GM12878 (cell line): ENCODE results near the gene SH3YL1. TPM values are rescaled to one million over a fixed set of nuclear protein-coding genes. Genes with fewer than 3 reads are reported as not detected.

Source experiments
- ATF3 ChIP-seq: IDR thresholded peaks from 2 replicates; pipeline ENCODE4 v1.6.1; 2011; ENCODE audit warnings: low read depth, mild to moderate bottlenecking, low read length, moderate library complexity, borderline replicate concordance; ENCODE audit errors: extremely low read depth
- CHD2 ChIP-seq: IDR thresholded peaks from 2 replicates; pipeline ENCODE4 v1.6.1; 2011; ENCODE audit warnings: low read depth, low read length, improper control_type of control experiment, borderline replicate concordance
- CREB1 ChIP-seq: IDR thresholded peaks from 2 replicates; pipeline ENCODE4 v1.6.1; 2012; ENCODE audit warnings: low read depth, mild to moderate bottlenecking, inconsistent platforms
- CUX1 ChIP-seq: IDR thresholded peaks from 2 replicates; pipeline ENCODE4 v1.6.1; 2012; ENCODE audit warnings: improper control_type of control experiment, low read depth, low read length; ENCODE audit not compliant: insufficient replicate concordance
- HDAC6 ChIP-seq: fragments of 200-600 bp; sonication (generic); IDR thresholded peaks from one replicate; pipeline ENCODE4 v1.8.0; 2017; ENCODE audit warnings: antibody characterized with exemption; ENCODE audit not compliant: unreplicated experiment
- IKZF1 ChIP-seq: fragments of 450-650 bp; conservative IDR thresholded peaks from 2 replicates; pipeline ENCODE4 v1.6.1; 2017; ENCODE audit warnings: antibody characterized with exemption, mild to moderate bottlenecking
- NBN ChIP-seq: fragments of 450-650 bp; IDR thresholded peaks from 2 replicates; pipeline ENCODE4 v1.6.1; 2016
- NFYA ChIP-seq: IDR thresholded peaks from 2 replicates; pipeline ENCODE4 v1.6.1; 2011; ENCODE audit warnings: low read depth, mild to moderate bottlenecking, low read length, improper control_type of control experiment, borderline replicate concordance
- NRF1 ChIP-seq: conservative IDR thresholded peaks from 2 replicates; pipeline ENCODE4 v1.6.1; 2011; ENCODE audit warnings: mild to moderate bottlenecking, low read depth, low read length, improper control_type of control experiment
- PAX8 ChIP-seq: fragments of 450-650 bp; IDR thresholded peaks from 2 replicates; pipeline ENCODE4 v1.6.1; 2017; ENCODE audit warnings: mild to moderate bottlenecking, moderate library complexity
- RAD21 ChIP-seq: IDR thresholded peaks from 2 replicates; pipeline ENCODE4 v1.6.1; 2011; ENCODE audit warnings: mild to moderate bottlenecking, low read depth, low read length, moderate library complexity; ENCODE audit not compliant: insufficient read depth
- RB1 ChIP-seq: fragments of 450-650 bp; formaldehyde crosslinking; IDR thresholded peaks from 2 replicates; pipeline ENCODE4 v1.6.1; 2017; ENCODE audit warnings: mild to moderate bottlenecking, borderline replicate concordance
- SIX5 ChIP-seq: IDR thresholded peaks from 2 replicates; pipeline ENCODE4 v1.6.1; 2011; ENCODE audit warnings: mild to moderate bottlenecking, low read depth, low read length, moderate library complexity; ENCODE audit not compliant: severe bottlenecking
- SMAD5 ChIP-seq: IDR thresholded peaks from 2 replicates; pipeline ENCODE4 v1.6.1; 2016; ENCODE audit warnings: antibody characterized with exemption, low read depth
- SRF ChIP-seq, 2 experiments: IDR thresholded peaks; 2 replicates each; pipeline ENCODE4 v1.6.1; 2011; ENCODE audit warnings: low read depth in 2 of 2, low read length in 2 of 2, mild to moderate bottlenecking in 1 of 2, moderate library complexity in 1 of 2
- TBL1XR1 ChIP-seq: IDR thresholded peaks from 2 replicates; pipeline ENCODE4 v1.6.1; 2012; ENCODE audit warnings: low read depth, low read length, improper control_type of control experiment
- TCF7 ChIP-seq: IDR thresholded peaks from 2 replicates; pipeline ENCODE4 v1.6.1; 2014; ENCODE audit warnings: antibody characterized with exemption, borderline replicate concordance
- USF1 ChIP-seq: IDR thresholded peaks from 2 replicates; pipeline ENCODE4 v1.6.1; 2011; ENCODE audit warnings: borderline replicate concordance, low read depth, mild to moderate bottlenecking, moderate library complexity, mixed read lengths, low read length; ENCODE audit not compliant: insufficient read depth; ENCODE audit errors: extremely low read length
- ZBTB4 ChIP-seq: fragments of 450-650 bp; formaldehyde crosslinking; IDR thresholded peaks from 2 replicates; pipeline ENCODE4 v1.4.0; 2022; ENCODE audit warnings: mild to moderate bottlenecking, moderate library complexity
- ZNF217 ChIP-seq: fragments of 450-650 bp; IDR thresholded peaks from 2 replicates; pipeline ENCODE4 v1.6.1; 2017; ENCODE audit warnings: antibody characterized with exemption, mild to moderate bottlenecking
- polyA plus RNA-seq, 11 experiments: library from polyadenylated mRNA; depleted of rRNA in 4 of 11; unstranded in 6 of 11; stranded (reverse) in 5 of 11; fragments of >200 nt; fragmentation: Nextera tagmentation in 4 of 11; fragmentation: Illumina TruSeq in 1 of 11; extraction: Ambion mirVana in 4 of 11; extraction: Trizol in 1 of 11; gene quantifications; 1 replicate in 1 of 11; 2 replicates in 10 of 11; pipeline versions ENCODE4 v1.2.1 to v1.2.3, GENCODE V29; 2011 to 2016; ENCODE audit warnings: inconsistent platforms in 2 of 11, missing spikeins in 2 of 11, low read depth in 1 of 11
- total RNA-seq, 4 experiments: library from RNA; depleted of rRNA in 3 of 4; stranded (reverse); fragments of >200 nt in 3 of 4; fragmentation: Illumina TruSeq in 1 of 4; extraction: Trizol in 1 of 4; gene quantifications; 2 replicates each; pipeline versions ENCODE4 v1.2.1 to v1.2.3, GENCODE V29; 2013 to 2021

SH3YL1 gene
- total and polyA plus RNA-seq, 10 of the 15 experiments (the other 5 are each of a cell fraction or from before 2014, with no cell fraction given): 12.2 to 22.4 (median 17.2) TPM

GRCh38 chr2:264493-265468 lies 949 bp upstream of the SH3YL1 start, which contains the start of gene ACP1 (continued):
- no peak for TF ChIP-seq ZBTB4 (CRISPR knock-in tag)
- TF ChIP-seq NRF1: peak; percentile 99
- TF ChIP-seq NFYA: no peak
- TF ChIP-seq TBL1XR1: no peak
- TF ChIP-seq TCF7: no peak
- TF ChIP-seq CHD2: peak; percentile 56; the same call in 1 of the 2 replicates
- no peak for TF ChIP-seq SIX5
- no peak for TF ChIP-seq USF1
- TF ChIP-seq CUX1: no peak
- no peak for TF ChIP-seq PAX8
- TF ChIP-seq HDAC6: no peak
- peak; percentile 81 for TF ChIP-seq SMAD5
- peak; percentile 93; the same call in 1 of the 2 replicates for TF ChIP-seq RB1
- TF ChIP-seq CREB1: peak; percentile 69; the same call in 1 of the 2 replicates
- TF ChIP-seq SRF (IDR thresholded peaks at IDR 0.05; ENCODE audit: low read depth in 2 of 2, low read length in 2 of 2): no peak
- TF ChIP-seq ZNF217: no peak
- TF ChIP-seq ATF3: no peak
- TF ChIP-seq IKZF1: peak; percentile 100
- TF ChIP-seq NBN: peak; percentile 84
- no peak for TF ChIP-seq RAD21
